HCT116 (cell line): ENCODE measurements around the gene DENND1A. TPM values are rescaled to one million over a fixed set of nuclear protein-coding genes. Genes with fewer than 3 reads are reported as not detected.

Experiments
- ATAC-seq: fragments of 200-7000 bp; cut with Tn5 transposase; 2 replicates; pipeline ENCODE4 v1.9.1; 2020; ENCODE audit warnings: mild to moderate bottlenecking, moderate library complexity
- BruUV-seq: library from RNA; stranded (reverse); fragments of 400-500 nt; replicated peaks from 2 replicates; lab custom pipeline; 2021; lab: Mats Ljungman, UMichigan
- CTCF ChIA-PET: fragments of 300-600 bp; sonication (Branson Sonifier 250); formaldehyde crosslinking; loops from one replicate; lab custom pipeline; 2021; ENCODE audit warnings: antibody characterized with exemption; lab: Charles Lee
- POLR2A ChIA-PET: fragments of 300-600, 350-600 bp; sonication (Branson Sonifier 250); formaldehyde crosslinking; loops from one replicate; lab custom pipeline; 2021; ENCODE audit warnings: antibody characterized with exemption; lab: Charles Lee
- RAD21 ChIA-PET, 2 experiments: fragments of 300-600 bp; sonication (Branson Sonifier 250); formaldehyde crosslinking; loops; one replicate each; lab custom pipeline; 2023; ENCODE audit warnings: low total read pairs in 2 of 2; ENCODE audit not compliant: uncharacterized antibody in 2 of 2, unreplicated experiment in 2 of 2, low non-redundant PET in 1 of 2; lab: Charles Lee
- DNase-seq: peaks from one replicate; pipeline ENCODE4 v3.0.0-alpha.2; 2010; ENCODE audit warnings: low read depth, low spot score
- H2AFZ ChIP-seq: fragments of 200-600 bp; shearing (Covaris generic), sonication (generic); 2 replicates; pipeline ENCODE4 v1.6.1; 2017; ENCODE audit warnings: low read depth, mixed run types, mixed read lengths, antibody characterized with exemption, low read length; ENCODE audit not compliant: poor library complexity, severe bottlenecking
- H3K27ac ChIP-seq: 2 replicates; pipeline ENCODE4 v1.5.1; 2012; ENCODE audit warnings: low read depth, low read length
- H3K27me3 ChIP-seq: fragments of 200-600 bp; sonication (generic); 2 replicates; pipeline ENCODE4 v1.6.1; 2016; ENCODE audit warnings: mixed run types, low read length, mixed read lengths; ENCODE audit not compliant: insufficient read depth
- H3K36me3 ChIP-seq, 2 experiments: fragments of 200-500 bp in 1 of 2; fragments of 200-600 bp in 1 of 2; sonication (Bioruptor generic) in 1 of 2; sonication (generic) in 1 of 2; 2 replicates each; pipeline versions ENCODE4 v1.5.1 to v1.6.1; 2014 to 2016; ENCODE audit warnings: low read length in 2 of 2, inconsistent platforms in 1 of 2, mixed read lengths in 1 of 2, mixed run types in 1 of 2; ENCODE audit not compliant: insufficient read depth in 2 of 2, control insufficient read depth in 1 of 2
- H3K4me1 ChIP-seq, 2 experiments: fragments of 200-600 bp in 1 of 2; sonication (generic) in 1 of 2; 2 replicates each; pipeline versions ENCODE4 v1.5.1 to v1.6.1; 2012 to 2017; ENCODE audit warnings: low read length in 2 of 2, inconsistent platforms in 1 of 2, mild to moderate bottlenecking in 1 of 2, mixed read lengths in 1 of 2, mixed run types in 1 of 2, moderate library complexity in 1 of 2; ENCODE audit not compliant: insufficient read depth in 2 of 2, control insufficient read depth in 1 of 2
- H3K4me2 ChIP-seq: fragments of 200-600 bp; sonication (generic); 2 replicates; pipeline ENCODE4 v1.6.1; 2017; ENCODE audit warnings: mixed run types, low read length, mixed read lengths
- H3K4me3 ChIP-seq, 2 experiments: fragments of 200-600 bp in 1 of 2; sonication (generic) in 1 of 2; replicated peaks in 1 of 2; 2 replicates each; pipeline ENCODE4 v1.5.1; 2011 to 2016; ENCODE audit warnings: low read length in 2 of 2, control low read depth in 1 of 2, low read depth in 1 of 2, mild to moderate bottlenecking in 1 of 2, mixed read lengths in 1 of 2, mixed run types in 1 of 2
- H3K79me2 ChIP-seq: fragments of 200-600 bp; sonication (generic); 2 replicates; pipeline ENCODE4 v1.6.1; 2017; ENCODE audit warnings: mild to moderate bottlenecking, mixed run types, low read length, moderate library complexity, mixed read lengths; ENCODE audit not compliant: insufficient read depth
- H3K9ac ChIP-seq: fragments of 200-600 bp; sonication (generic); 2 replicates; pipeline ENCODE4 v1.6.1; 2016; ENCODE audit warnings: low read length, mixed read lengths
- H3K9me2 ChIP-seq: fragments of 200-600 bp; sonication (generic), shearing (Covaris generic); 2 replicates; pipeline ENCODE4 v1.6.1; 2017; ENCODE audit warnings: mixed run types, mild to moderate bottlenecking, moderate library complexity; ENCODE audit not compliant: insufficient read depth
- H3K9me3 ChIP-seq, 2 experiments: fragments of 200-500 bp in 1 of 2; fragments of 200-600 bp in 1 of 2; sonication (Bioruptor generic) in 1 of 2; sonication (generic) in 1 of 2; 2 replicates each; pipeline ENCODE4 v1.6.1; 2014 to 2017; ENCODE audit warnings: low read length in 2 of 2, mixed read lengths in 2 of 2, inconsistent platforms in 1 of 2, low read depth in 1 of 2, mild to moderate bottlenecking in 1 of 2, mixed run types in 1 of 2, moderate library complexity in 1 of 2; ENCODE audit not compliant: control insufficient read depth in 1 of 2, insufficient read depth in 1 of 2
- H4K20me1 ChIP-seq: fragments of 200-600 bp; sonication (generic), shearing (Covaris generic); 2 replicates; pipeline ENCODE4 v1.6.1; 2017; ENCODE audit warnings: mixed run types, mild to moderate bottlenecking, moderate library complexity; ENCODE audit not compliant: insufficient read depth
- CTCF ChIP-seq, 3 experiments: fragments of 200-600 bp in 1 of 3; sonication (generic) in 1 of 3; IDR thresholded peaks in 2 of 3; conservative IDR thresholded peaks in 1 of 3; 2 replicates each; pipeline ENCODE4 v1.5.1; 2012 to 2017; ENCODE audit warnings: low read depth in 2 of 3, low read length in 2 of 3, antibody characterized with exemption in 1 of 3, borderline replicate concordance in 1 of 3, control low read depth in 1 of 3, mild to moderate bottlenecking in 1 of 3, mixed read lengths in 1 of 3, mixed run types in 1 of 3, moderate library complexity in 1 of 3; ENCODE audit not compliant: insufficient read depth in 1 of 3
- EZH2phosphoT487 ChIP-seq: fragments of 200-600 bp; IDR thresholded peaks from 2 replicates; pipeline ENCODE4 v1.6.1; 2018; ENCODE audit warnings: antibody characterized with exemption, borderline replicate concordance
- JUND ChIP-seq: IDR thresholded peaks from 2 replicates; pipeline ENCODE4 v1.6.1; 2012
- REST ChIP-seq: IDR thresholded peaks from 2 replicates; pipeline ENCODE4 v1.6.1; 2012; ENCODE audit warnings: low read depth
- SIN3A ChIP-seq: IDR thresholded peaks from 2 replicates; pipeline ENCODE4 v1.6.1; 2012; ENCODE audit warnings: low read depth
- YY1 ChIP-seq: IDR thresholded peaks from 2 replicates; pipeline ENCODE4 v1.6.1; 2011; ENCODE audit warnings: low read length, low read depth, moderate library complexity, mild to moderate bottlenecking; ENCODE audit not compliant: insufficient replicate concordance; ENCODE audit errors: extremely low read depth
- ZBTB33 ChIP-seq: IDR thresholded peaks from 2 replicates; pipeline ENCODE4 v1.6.1; 2011; ENCODE audit warnings: mild to moderate bottlenecking, low read length, moderate library complexity; ENCODE audit not compliant: insufficient replicate concordance; ENCODE audit errors: extremely low read depth
- intact Hi-C: fragments of 100-400 bp; cut with micrococcal nuclease; formaldehyde crosslinking; loops from 2 replicates; pipeline ENCODE4 v1.10.0; 2022
- total RNA-seq: library from RNA; stranded (reverse); gene quantifications from one replicate; pipeline ENCODE4 v1.2.1, GENCODE V29; 2021; ENCODE audit not compliant: unreplicated experiment

The DENND1A gene
- total RNA-seq, 1 experiment from 2014 or later = 33.0 TPM

GRCh38 chr9:123846966-123847365 lies 83.0 kb downstream of the DENND1A start:
- H3K9ac ChIP-seq = no peak overlapping the region
- H3K27me3 ChIP-seq = no peaks in the 10 kb centered on the region
- BruUV-seq = no TSS peak
- intact Hi-C loops = no loop called here
- H3K79me2 ChIP-seq = peaks cover 4% of the 10 kb centered on the region; the same call in 1 of the 2 replicates
- no peaks in the 10 kb centered on the region for H4K20me1 ChIP-seq
- no peaks in the 10 kb centered on the region for H3K9me2 ChIP-seq
- peaks cover 12 to 14% of the 10 kb centered on the region in 2 experiments; a peak in 2 of 4 replicates for H3K9me3 ChIP-seq
- H3K27ac ChIP-seq = no peak overlapping the region
- no peak overlapping the region for H2AFZ ChIP-seq
- ATAC-seq (no peak), DNase-seq (no peak)
- TF ChIP-seq YY1 (no peak), JUND (no peak), ZBTB33 (no peak), CTCF (IDR thresholded peaks at IDR 0.05 in 2 of 3, conservative IDR thresholded peaks at IDR 0.05 in 1 of 3; ENCODE audit: borderline replicate concordance in 1 of 3, insufficient read depth in 1 of 3, low read depth in 2 of 3, low read length in 2 of 3) (no peak), EZH2phosphoT487 (no peak), REST (no peak), SIN3A (no peak)
- CTCF ChIA-PET = no interaction called here
- H3K4me1 ChIP-seq = no peaks in the 10 kb centered on the region
- 0 out of 4 replicates have a peak, but pooled peaks cover 0 to 6% of the 10 kb centered on the region in 2 experiments for H3K36me3 ChIP-seq
- RAD21 ChIA-PET = no interaction called here
- no peak overlapping the region for H3K4me3 ChIP-seq
- POLR2A ChIA-PET = no interaction called here
- no peak overlapping the region for H3K4me2 ChIP-seq
